ENCODE results near the gene MTHFR.
A peak's percentile ranks its signal among the peaks of the same experiment; 100 is the strongest.
"Not testable (repeated sequence)": the region's sequence is repeated elsewhere in the genome, so short reads cannot be mapped to it uniquely, and the experiment has no call there.

Gene MTHFR

GRCh38 chr1:11817192-11817591, 11.4 kb upstream of the MTHFR start:
- H3K4me3 ChIP-seq (ENCODE audit: low read length): no peak overlapping the region
- TF ChIP-seq CTCF (conservative IDR thresholded peaks at IDR 0.05; ENCODE audit: low read length): no peak
- no peak for DNase-seq (ENCODE audit: low read depth)

DNA sequence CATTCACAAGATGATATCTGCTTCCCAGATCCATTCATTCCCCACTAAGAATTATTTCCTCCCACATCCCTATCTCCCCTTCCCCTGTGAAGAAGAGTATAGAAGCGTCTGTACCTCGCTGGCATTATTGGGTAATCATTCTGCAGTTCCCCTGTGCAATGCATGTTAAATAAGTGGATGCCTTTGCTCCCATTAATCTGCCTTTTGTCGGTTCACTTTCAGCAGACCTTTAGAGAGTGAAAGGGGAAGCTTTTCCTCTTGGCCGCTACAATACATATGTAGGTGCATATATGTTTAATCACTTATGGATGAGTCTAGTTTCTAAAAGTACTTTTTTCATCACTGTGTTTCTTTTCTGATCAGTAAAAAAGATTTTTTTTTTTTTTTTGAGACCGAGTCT, 7.3 kb upstream of the MTHFR start:
- TF ChIP-seq CTCF (conservative IDR thresholded peaks at IDR 0.05; ENCODE audit: low read length): no peak
- H3K4me3 ChIP-seq (ENCODE audit: low read length): no peak overlapping the region
- DNase-seq (ENCODE audit: low read depth): no peak

DNA sequence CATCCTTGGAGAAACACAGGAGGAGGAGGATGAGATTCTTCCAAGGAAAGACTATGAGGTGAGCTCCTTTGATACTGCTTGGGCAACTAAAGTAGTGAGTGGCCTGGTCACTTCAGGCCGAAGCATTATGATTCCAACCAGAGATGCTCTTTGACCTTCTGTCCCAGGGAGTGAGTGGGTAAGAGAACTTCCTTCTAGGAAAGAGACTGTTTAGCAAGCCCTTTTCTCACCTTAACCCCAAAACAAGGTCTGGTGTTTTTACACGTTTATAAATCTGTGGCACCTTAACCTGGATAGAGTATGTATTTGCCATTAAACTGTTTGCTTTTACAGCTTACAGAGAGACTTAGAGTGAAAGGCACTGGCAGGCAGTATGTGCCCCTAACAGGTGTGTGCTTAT, 1.4 kb upstream of the MTHFR start:
- no peak for DNase-seq (ENCODE audit: low read depth)
- no peak for TF ChIP-seq CTCF (conservative IDR thresholded peaks at IDR 0.05; ENCODE audit: low read length)
- peak overlapping the region; percentile 93 for H3K4me3 ChIP-seq (ENCODE audit: low read length)

DNA sequence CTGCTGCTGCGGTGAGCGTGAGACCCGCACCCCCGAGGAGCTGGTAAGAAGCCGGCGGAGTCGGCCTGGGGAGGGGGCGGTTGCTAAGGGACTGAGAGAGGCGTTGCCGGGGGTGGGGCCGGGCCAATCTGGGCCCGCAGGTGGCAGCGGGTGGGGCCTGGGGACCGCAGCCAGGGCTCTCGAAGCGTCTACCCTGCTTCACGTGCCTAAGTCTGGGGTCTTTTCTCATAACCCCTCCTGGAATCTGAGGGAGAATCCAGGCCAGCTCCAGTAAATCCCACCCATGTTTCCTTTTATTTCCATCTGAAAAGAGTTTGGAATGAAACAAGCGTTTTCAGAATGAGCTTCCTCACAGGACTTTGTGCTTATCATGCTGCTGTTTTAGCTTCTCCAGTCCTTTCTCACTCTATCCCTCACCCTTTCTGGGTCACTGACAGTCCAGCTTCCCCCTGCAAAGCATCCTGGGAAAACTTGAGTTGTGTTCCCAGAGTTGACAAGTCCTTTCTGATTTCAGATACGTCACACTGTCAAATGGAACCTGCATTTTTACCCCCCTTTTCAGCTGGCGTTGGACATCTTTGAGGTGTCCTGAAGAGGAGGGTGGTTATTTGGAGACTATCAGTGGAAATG, 658 bp upstream of the MTHFR start:
- H3K4me3 ChIP-seq (ENCODE audit: low read length): peak overlapping the region; percentile 93
- DNase-seq (ENCODE audit: low read depth): peak; percentile 57
- no peak for TF ChIP-seq CTCF (conservative IDR thresholded peaks at IDR 0.05; ENCODE audit: low read length)

GRCh38 chr1:11804666-11805421, 920 bp downstream of the MTHFR start:
- peak overlapping the region; percentile 93 for H3K4me3 ChIP-seq (ENCODE audit: low read length)
- TF ChIP-seq CTCF (conservative IDR thresholded peaks at IDR 0.05; ENCODE audit: low read length): no peak
- DNase-seq (ENCODE audit: low read depth): peak; percentile 31

DNA sequence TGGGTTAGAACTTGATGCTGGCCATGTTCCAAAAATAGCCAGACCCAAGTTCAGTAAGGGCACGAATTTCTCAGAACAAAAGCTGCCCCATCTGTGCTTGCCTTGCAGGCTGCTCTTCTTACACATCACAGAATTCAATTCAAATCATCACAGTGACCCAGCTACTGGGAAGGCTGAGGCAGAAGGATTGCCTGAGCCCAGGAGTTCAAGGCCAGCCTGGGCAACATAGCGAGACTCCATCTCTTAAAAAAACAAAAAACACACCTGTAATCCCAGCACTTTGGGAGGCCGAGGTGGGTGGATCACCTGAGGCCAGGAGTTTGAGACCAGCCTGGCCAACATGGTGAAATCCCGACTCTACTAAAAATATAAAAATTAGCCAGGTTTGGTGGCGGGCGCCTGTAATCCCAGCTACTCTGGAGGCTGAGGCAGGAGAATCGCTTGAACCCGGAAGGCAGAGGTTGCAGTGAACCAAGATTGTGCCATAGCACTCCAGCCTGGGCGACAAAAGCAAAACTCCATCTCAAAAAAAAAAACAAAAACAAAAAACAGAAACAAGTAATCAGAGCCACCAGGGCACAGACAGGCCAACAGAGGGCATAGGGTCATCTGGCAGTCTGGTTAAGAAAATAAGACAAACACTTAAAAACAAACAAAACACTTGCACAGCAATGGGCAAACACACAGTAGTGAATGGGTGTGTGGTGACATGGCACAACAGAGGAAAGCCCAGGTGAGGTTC, 1.7 kb downstream of the MTHFR start:
- not testable (repeated sequence) for DNase-seq (ENCODE audit: low read depth)

DNA sequence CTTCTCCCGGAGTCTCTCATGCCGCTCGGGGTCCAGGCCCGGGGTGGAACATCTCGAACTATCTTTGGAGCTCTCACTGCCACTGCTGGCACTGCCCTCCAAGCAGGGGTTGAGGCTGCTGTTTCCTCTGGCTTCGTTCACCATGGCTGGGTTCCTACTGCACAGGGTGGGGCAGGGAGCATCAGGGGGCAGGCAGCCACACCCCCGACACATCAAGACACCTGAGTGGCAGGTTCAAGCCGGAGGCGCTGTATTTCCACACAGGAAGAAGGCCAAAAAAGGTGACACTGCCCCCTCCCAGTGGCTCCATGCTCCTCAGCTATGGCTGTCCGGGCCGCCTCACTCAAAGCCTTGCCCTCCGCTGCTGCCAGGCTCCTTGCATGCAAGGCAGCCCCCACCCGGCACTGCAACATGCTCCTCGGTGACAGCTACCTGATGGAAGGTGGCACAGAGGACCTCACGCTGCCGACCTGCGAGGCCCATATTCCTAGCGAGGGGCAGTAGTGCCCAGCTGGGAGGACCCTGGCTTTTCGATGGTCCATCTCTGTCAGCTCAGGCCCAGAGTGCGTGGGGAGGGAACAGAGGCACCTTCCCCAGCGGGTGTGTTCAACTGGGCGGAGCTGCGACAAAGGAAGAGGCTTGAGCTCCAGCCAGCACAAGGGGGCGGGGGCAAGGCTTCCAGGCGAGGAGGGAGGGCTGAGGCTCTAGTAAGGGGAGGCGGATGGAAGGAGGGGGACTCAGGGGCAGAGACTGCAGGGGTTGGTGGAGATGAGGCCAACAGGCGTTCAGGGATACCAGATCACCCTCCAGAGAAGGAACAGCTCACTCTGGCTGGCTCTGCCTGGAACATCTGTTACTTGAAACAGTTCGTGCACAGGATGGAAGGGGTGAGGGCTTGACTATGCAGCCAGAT, 2.5 kb downstream of the MTHFR start:
- peak; percentile 96 for DNase-seq (ENCODE audit: low read depth)
- TF ChIP-seq CTCF (conservative IDR thresholded peaks at IDR 0.05; ENCODE audit: low read length): 0 out of 2 replicates have a peak, but pooled peaks have one; percentile 8
- peak overlapping the region; percentile 77 for H3K4me3 ChIP-seq (ENCODE audit: low read length)

More for the DNA sequence above, 1.7 kb downstream of the MTHFR start:
- H3K4me3 ChIP-seq (ENCODE audit: low read length): peak overlapping the region; percentile 93
